B cell (primary cell): ENCODE measurements around the gene TMEM255B. TPM values are rescaled to one million over a fixed set of nuclear protein-coding genes. Genes with fewer than 3 reads are reported as not detected.
"Not testable (repeated sequence)": the region's sequence is repeated elsewhere in the genome, so short reads cannot be mapped to it uniquely, and the experiment has no call there.

ENCODE experiments used
- ATAC-seq: fragments of 200-7000 bp; cut with Tn5 transposase; one replicate; pipeline ENCODE4 v1.10.0; 2021; ENCODE audit warnings: low read depth, mild to moderate bottlenecking, moderate number of reproducible peaks, moderate library complexity
- CTCF ChIA-PET: fragments of 350-600 bp; sonication (Branson Sonifier 250); formaldehyde crosslinking; loops from one replicate; lab custom pipeline; 2021; ENCODE audit warnings: antibody characterized with exemption, inconsistent platforms; lab: Charles Lee
- POLR2A ChIA-PET: fragments of 350-600 bp; sonication (Branson Sonifier 250); formaldehyde crosslinking; loops from one replicate; lab custom pipeline; 2021; ENCODE audit warnings: antibody characterized with exemption; lab: Charles Lee
- DNase-seq: peaks from one replicate; pipeline ENCODE4 v3.0.0; 2013
- H2AFZ ChIP-seq: 2 replicates; pipeline ENCODE4 v1.6.1; 2012; ENCODE audit warnings: mild to moderate bottlenecking, low read depth, low read length; ENCODE audit not compliant: insufficient read depth, poor library complexity, severe bottlenecking
- H3K27ac ChIP-seq, 2 donors: 1 replicate in 1 of 2; 2 replicates in 1 of 2; pipeline ENCODE4 v1.5.1; 2012 to 2013; ENCODE audit warnings: low read length in 2 of 2, mild to moderate bottlenecking in 2 of 2, moderate library complexity in 1 of 2
- H3K27me3 ChIP-seq, 4 experiments: fragments of 200-600 bp in 1 of 4; sonication (generic) in 1 of 4; replicated peaks in 1 of 4; 1 replicate in 2 of 4; 2 replicates in 2 of 4; pipeline versions ENCODE4 v1.6.1 to v1.7.0; 2013 to 2016; ENCODE audit warnings: low read length in 3 of 4, mild to moderate bottlenecking in 2 of 4, mixed read lengths in 1 of 4, moderate library complexity in 1 of 4; ENCODE audit not compliant: insufficient read depth in 4 of 4, control insufficient read depth in 3 of 4; ENCODE audit errors: control extremely low read depth in 1 of 4
- H3K36me3 ChIP-seq, 2 experiments: replicated peaks in 1 of 2; 1 replicate in 1 of 2; 2 replicates in 1 of 2; pipeline versions ENCODE4 v1.6.1 to v1.7.1; 2013; ENCODE audit warnings: low read length in 1 of 2; ENCODE audit not compliant: insufficient read depth in 2 of 2, control insufficient read depth in 1 of 2; ENCODE audit errors: control extremely low read depth in 1 of 2, extremely low read depth in 1 of 2
- H3K4me1 ChIP-seq, 2 donors: fragments of 200-600 bp in 1 of 2; sonication (generic) in 1 of 2; 1 replicate in 1 of 2; 2 replicates in 1 of 2; pipeline versions ENCODE4 v1.5.1 to v1.6.1; 2013 to 2017; ENCODE audit warnings: low read length in 2 of 2; ENCODE audit not compliant: control insufficient read depth in 2 of 2, insufficient read depth in 2 of 2
- H3K4me2 ChIP-seq: replicated peaks from 2 replicates; pipeline ENCODE3; 2012; ENCODE audit warnings: mild to moderate bottlenecking, low read depth, low read length; ENCODE audit not compliant: poor library complexity, severe bottlenecking
- H3K4me3 ChIP-seq, 5 experiments: fragments of 200-600 bp in 1 of 5; sonication (generic) in 1 of 5; 1 replicate in 3 of 5; 2 replicates in 2 of 5; pipeline versions ENCODE4 v1.5.1 to v1.7.0; 2011 to 2016; ENCODE audit warnings: low read length in 4 of 5, mild to moderate bottlenecking in 4 of 5, low read depth in 2 of 5, control low read depth in 1 of 5, moderate library complexity in 1 of 5; ENCODE audit not compliant: insufficient read depth in 1 of 5; ENCODE audit errors: control extremely low read depth in 1 of 5, extremely low read depth in 1 of 5
- H3K79me2 ChIP-seq: fragments of 200-600 bp; sonication (generic); one replicate; pipeline ENCODE4 v1.6.0; 2016; ENCODE audit warnings: low read length; ENCODE audit not compliant: control insufficient read depth, insufficient read depth
- H3K9ac ChIP-seq: fragments of 200-600 bp; sonication (generic); 2 replicates; pipeline ENCODE4 v1.6.1; 2017; ENCODE audit warnings: mild to moderate bottlenecking, low read length, moderate library complexity
- H3K9me3 ChIP-seq, 3 donors: one replicate each; pipeline versions ENCODE4 v1.6.1 to v1.7.1; 2013; ENCODE audit warnings: low read length in 2 of 3; ENCODE audit not compliant: control insufficient read depth in 2 of 3, insufficient read depth in 1 of 3; ENCODE audit errors: control extremely low read depth in 1 of 3
- H4K20me1 ChIP-seq: 2 replicates; pipeline ENCODE4 v1.6.0; 2012; ENCODE audit warnings: mild to moderate bottlenecking, low read length; ENCODE audit not compliant: insufficient read depth, control insufficient read depth, poor library complexity, severe bottlenecking
- H3K27ac Mint-ChIP-seq: one replicate; pipeline ENCODE4 v1.8.0; 2021; ENCODE audit warnings: mixed read lengths
- H3K27me3 Mint-ChIP-seq: one replicate; pipeline ENCODE4 v1.8.0; 2021; ENCODE audit warnings: mixed read lengths
- H3K4me1 Mint-ChIP-seq: one replicate; pipeline ENCODE4 v1.8.0; 2021; ENCODE audit warnings: mixed read lengths
- H3K4me3 Mint-ChIP-seq: one replicate; pipeline ENCODE4 v1.8.0; 2021; ENCODE audit warnings: mixed read lengths
- H3K9me3 Mint-ChIP-seq: one replicate; pipeline ENCODE4 v1.8.0; 2022; ENCODE audit warnings: mixed read lengths; ENCODE audit not compliant: insufficient read depth
- CTCF ChIP-seq: fragments of 200-600 bp; IDR thresholded peaks from one replicate; pipeline ENCODE4 v1.8.0; 2022; ENCODE audit warnings: antibody characterized with exemption, mild to moderate bottlenecking
- EZH2 ChIP-seq: IDR thresholded peaks from 2 replicates; pipeline ENCODE4 v1.6.1; 2012; ENCODE audit warnings: borderline replicate concordance, low read depth, mild to moderate bottlenecking, moderate library complexity, low read length; ENCODE audit not compliant: insufficient read depth, poor library complexity, severe bottlenecking
- WGBS: methylation state at CpG from one replicate; pipeline ENCODE4 v1.1.5; 2013; ENCODE audit warnings: missing lambda C conversion rate; ENCODE audit not compliant: insufficient coverage; 5-methylcytosine and 5-hydroxymethylcytosine counted together
- intact Hi-C: fragments of 100-400 bp; cut with micrococcal nuclease; formaldehyde crosslinking; loops from one replicate; pipeline ENCODE4 v1.10.0; 2022
- polyA plus RNA-seq: library from polyadenylated mRNA; depleted of rRNA; stranded (reverse); fragments of >200 nt; gene quantifications from 2 replicates; pipeline ENCODE4 v1.2.3, GENCODE V29; 2012
- total RNA-seq, 2 donors: library from RNA; stranded (reverse); fragments of 120-200 nt in 1 of 2; gene quantifications; 1 replicate in 1 of 2; 2 replicates in 1 of 2; pipeline versions ENCODE4 v1.2.3 to v1.2.4, GENCODE V29; 2013 to 2022

Gene TMEM255B
- total and polyA plus RNA-seq, 2 donors (not counting 1 experiment from before 2014, with no cell fraction given): 2.1 to 8.2 TPM

- no peak for ATAC-seq
- no peak overlapping the region for H3K4me2 ChIP-seq
- H3K4me1 Mint-ChIP-seq: no peaks in the 10 kb centered on the region
- H3K9me3 ChIP-seq: no peaks in the 10 kb centered on the region
- no peaks in the 10 kb centered on the region for H3K9me3 Mint-ChIP-seq
- peaks cover 0 to 3% (median 0%) of the 10 kb centered on the region in 4 experiments for H3K27me3 ChIP-seq
- no peak for DNase-seq
- H3K4me3 ChIP-seq: no peak overlapping the region
- POLR2A ChIA-PET: no interaction called here
- H3K79me2 ChIP-seq: no peaks in the 10 kb centered on the region
- no peaks in the 10 kb centered on the region for H3K36me3 ChIP-seq
- TF ChIP-seq CTCF (no peak), EZH2 (no peak)
- H3K27ac Mint-ChIP-seq: no peak overlapping the region
- H2AFZ ChIP-seq: no peak overlapping the region
- H3K27me3 Mint-ChIP-seq: peaks cover 17% of the 10 kb centered on the region
- H3K9ac ChIP-seq: no peak overlapping the region
- H4K20me1 ChIP-seq: no peaks in the 10 kb centered on the region
- intact Hi-C loops: no loop called here
- H3K4me3 Mint-ChIP-seq: no peak overlapping the region
- no peak overlapping the region for H3K27ac ChIP-seq
- WGBS: 90% methylated on average over 28 of the region's 31 CpGs
- no peaks in the 10 kb centered on the region for H3K4me1 ChIP-seq
- CTCF ChIA-PET: no interaction called here
Measured at GRCh38 chr13:113788413-113789135, 29.5 kb downstream of the TMEM255B start.

- H3K79me2 ChIP-seq: no peaks in the 10 kb centered on the region
- WGBS: 92% methylated on average over 6 of the region's 6 CpGs
- H3K4me3 ChIP-seq: no peak overlapping the region
- ChIA-PET CTCF (no interaction called here), POLR2A (no interaction called here)
- ATAC-seq: no peak
- H3K27me3 ChIP-seq: peaks cover 0 to 3% (median 0%) of the 10 kb centered on the region in 4 experiments
- intact Hi-C loops: no loop called here
- H4K20me1 ChIP-seq: no peaks in the 10 kb centered on the region
- no peak overlapping the region for H3K27ac ChIP-seq
- no peak overlapping the region for H3K4me2 ChIP-seq
- Mint-ChIP-seq H3K4me1 (no peaks in the 10 kb centered on the region), H3K27me3 (peaks cover 13% of the 10 kb centered on the region), H3K27ac (no peak overlapping the region), H3K4me3 (no peak overlapping the region), H3K9me3 (no peaks in the 10 kb centered on the region)
- no peaks in the 10 kb centered on the region for H3K9me3 ChIP-seq
- no peak overlapping the region for H3K9ac ChIP-seq
- TF ChIP-seq CTCF (no peak), EZH2 (no peak)
- no peak overlapping the region for H2AFZ ChIP-seq
- DNase-seq: no peak
- H3K4me1 ChIP-seq: no peaks in the 10 kb centered on the region
- H3K36me3 ChIP-seq: no peaks in the 10 kb centered on the region
Measured at GRCh38 chr13:113789167-113789566, 30.1 kb downstream of the TMEM255B start.

GRCh38 chr13:113789931-113790330, 30.9 kb downstream of the TMEM255B start:
- intact Hi-C loops, H3K27ac Mint-ChIP-seq, H3K79me2 ChIP-seq, H3K4me3 ChIP-seq, CTCF ChIA-PET, H3K9ac ChIP-seq, H3K9me3 Mint-ChIP-seq, H3K27me3 ChIP-seq, H3K36me3 ChIP-seq, ATAC-seq, H2AFZ ChIP-seq, H3K27ac ChIP-seq, H3K4me1 Mint-ChIP-seq, H3K4me2 ChIP-seq, H4K20me1 ChIP-seq, H3K27me3 Mint-ChIP-seq, POLR2A ChIA-PET, H3K9me3 ChIP-seq, H3K4me1 ChIP-seq, H3K4me3 Mint-ChIP-seq, DNase-seq: not testable (repeated sequence)
- 93% methylated on average over 5 of the region's 13 CpGs for WGBS
